ENCODE measurements around the gene PROC. TPM values are rescaled to one million over a fixed set of nuclear protein-coding genes. Genes with fewer than 3 reads are reported as not detected.

Gene PROC
- total RNA-seq, 2 experiments from 2014 or later = 0.41 to 0.59 TPM

DNA sequence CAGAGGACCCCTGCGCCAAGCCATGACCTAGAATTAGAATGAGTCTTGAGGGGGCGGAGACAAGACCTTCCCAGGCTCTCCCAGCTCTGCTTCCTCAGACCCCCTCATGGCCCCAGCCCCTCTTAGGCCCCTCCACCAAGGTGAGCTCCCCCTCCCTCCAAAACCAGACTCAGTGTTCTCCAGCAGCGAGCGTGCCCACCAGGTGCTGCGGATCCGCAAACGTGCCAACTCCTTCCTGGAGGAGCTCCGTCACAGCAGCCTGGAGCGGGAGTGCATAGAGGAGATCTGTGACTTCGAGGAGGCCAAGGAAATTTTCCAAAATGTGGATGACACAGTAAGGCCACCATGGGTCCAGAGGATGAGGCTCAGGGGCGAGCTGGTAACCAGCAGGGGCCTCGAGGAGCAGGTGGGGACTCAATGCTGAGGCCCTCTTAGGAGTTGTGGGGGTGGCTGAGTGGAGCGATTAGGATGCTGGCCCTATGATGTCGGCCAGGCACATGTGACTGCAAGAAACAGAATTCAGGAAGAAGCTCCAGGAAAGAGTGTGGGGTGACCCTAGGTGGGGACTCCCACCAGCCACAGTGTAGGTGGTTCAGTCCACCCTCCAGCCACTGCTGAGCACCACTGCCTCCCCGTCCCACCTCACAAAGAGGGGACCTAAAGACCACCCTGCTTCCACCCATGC lies 3.0 kb downstream of the PROC start:
- no TSS peak for BruUV-seq (replicated peaks)
- POLR2A ChIA-PET = no interaction called here

DNA sequence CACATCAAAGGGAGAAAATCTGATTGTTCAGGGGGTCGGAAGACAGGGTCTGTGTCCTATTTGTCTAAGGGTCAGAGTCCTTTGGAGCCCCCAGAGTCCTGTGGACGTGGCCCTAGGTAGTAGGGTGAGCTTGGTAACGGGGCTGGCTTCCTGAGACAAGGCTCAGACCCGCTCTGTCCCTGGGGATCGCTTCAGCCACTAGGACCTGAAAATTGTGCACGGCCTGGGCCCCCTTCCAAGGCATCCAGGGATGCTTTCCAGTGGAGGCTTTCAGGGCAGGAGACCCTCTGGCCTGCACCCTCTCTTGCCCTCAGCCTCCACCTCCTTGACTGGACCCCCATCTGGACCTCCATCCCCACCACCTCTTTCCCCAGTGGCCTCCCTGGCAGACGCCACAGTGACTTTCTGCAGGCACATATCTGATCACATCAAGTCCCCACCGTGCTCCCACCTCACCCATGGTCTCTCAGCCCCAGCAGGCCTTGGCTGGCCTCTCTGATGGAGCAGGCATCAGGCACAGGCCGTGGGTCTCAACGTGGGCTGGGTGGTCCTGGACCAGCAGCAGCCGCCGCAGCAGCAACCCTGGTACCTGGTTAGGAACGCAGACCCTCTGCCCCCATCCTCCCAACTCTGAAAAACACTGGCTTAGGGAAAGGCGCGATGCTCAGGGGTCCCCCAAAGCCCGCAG lies 3.8 kb downstream of the PROC start:
- H3K4me3 ChIP-seq (ENCODE audit: low read depth, low read length, poor library complexity, severe bottlenecking) = no peak overlapping the region
- DNase-seq (ENCODE audit: low spot score) = no peak
- POLR2A ChIA-PET = interaction anchor here (0.6 kb wide), 1 partner anchor 24 kb away, joined by 4 read pairs; no protein-coding TSS in a partner anchor

More for the DNA sequence above, 3.0 kb downstream of the PROC start:
- Histone ChIP-seq H3K79me2 (ENCODE audit: insufficient read depth, low read depth, low read length) (no peaks in the 10 kb centered on the region), H3K9me2 (ENCODE audit: insufficient read depth, low read length) (no peaks in the 10 kb centered on the region), H3K9me3 (ENCODE audit: low read length) (no peaks in the 10 kb centered on the region), H3K27ac (ENCODE audit: low read depth, low read length, poor library complexity, severe bottlenecking) (no peak overlapping the region), H3K4me2 (ENCODE audit: low read length) (no peak overlapping the region), H4K20me1 (ENCODE audit: insufficient read depth, low read length) (no peaks in the 10 kb centered on the region), H3K36me3 (ENCODE audit: insufficient read depth, low read length) (no peaks in the 10 kb centered on the region), H2AFZ (ENCODE audit: low read length) (no peak overlapping the region), H3K4me3 (ENCODE audit: low read depth, low read length, poor library complexity, severe bottlenecking) (no peak overlapping the region), H3K4me1 (ENCODE audit: insufficient read depth, low read length, poor library complexity, severe bottlenecking) (peaks cover 10% of the 10 kb centered on the region)
- no peak for DNase-seq (ENCODE audit: low spot score)
- intact Hi-C loops (cut with micrococcal nuclease; ENCODE audit: unreplicated experiment) = no loop called here
- CTCF ChIA-PET (ENCODE audit: unreplicated experiment) = no interaction called here
- TF ChIP-seq, protein P1, sequence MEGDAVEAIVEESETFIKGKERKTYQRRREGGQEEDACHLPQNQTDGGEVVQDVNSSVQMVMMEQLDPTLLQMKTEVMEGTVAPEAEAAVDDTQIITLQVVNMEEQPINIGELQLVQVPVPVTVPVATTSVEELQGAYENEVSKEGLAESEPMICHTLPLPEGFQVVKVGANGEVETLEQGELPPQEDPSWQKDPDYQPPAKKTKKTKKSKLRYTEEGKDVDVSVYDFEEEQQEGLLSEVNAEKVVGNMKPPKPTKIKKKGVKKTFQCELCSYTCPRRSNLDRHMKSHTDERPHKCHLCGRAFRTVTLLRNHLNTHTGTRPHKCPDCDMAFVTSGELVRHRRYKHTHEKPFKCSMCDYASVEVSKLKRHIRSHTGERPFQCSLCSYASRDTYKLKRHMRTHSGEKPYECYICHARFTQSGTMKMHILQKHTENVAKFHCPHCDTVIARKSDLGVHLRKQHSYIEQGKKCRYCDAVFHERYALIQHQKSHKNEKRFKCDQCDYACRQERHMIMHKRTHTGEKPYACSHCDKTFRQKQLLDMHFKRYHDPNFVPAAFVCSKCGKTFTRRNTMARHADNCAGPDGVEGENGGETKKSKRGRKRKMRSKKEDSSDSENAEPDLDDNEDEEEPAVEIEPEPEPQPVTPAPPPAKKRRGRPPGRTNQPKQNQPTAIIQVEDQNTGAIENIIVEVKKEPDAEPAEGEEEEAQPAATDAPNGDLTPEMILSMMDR (conservative IDR thresholded peaks at IDR 0.05; ENCODE audit: low read length) = no peak
- TF ChIP-seq EZH2phosphoT487 (IDR thresholded peaks at IDR 0.05; ENCODE audit: borderline replicate concordance, low read depth, low read length) = no peak

DNA sequence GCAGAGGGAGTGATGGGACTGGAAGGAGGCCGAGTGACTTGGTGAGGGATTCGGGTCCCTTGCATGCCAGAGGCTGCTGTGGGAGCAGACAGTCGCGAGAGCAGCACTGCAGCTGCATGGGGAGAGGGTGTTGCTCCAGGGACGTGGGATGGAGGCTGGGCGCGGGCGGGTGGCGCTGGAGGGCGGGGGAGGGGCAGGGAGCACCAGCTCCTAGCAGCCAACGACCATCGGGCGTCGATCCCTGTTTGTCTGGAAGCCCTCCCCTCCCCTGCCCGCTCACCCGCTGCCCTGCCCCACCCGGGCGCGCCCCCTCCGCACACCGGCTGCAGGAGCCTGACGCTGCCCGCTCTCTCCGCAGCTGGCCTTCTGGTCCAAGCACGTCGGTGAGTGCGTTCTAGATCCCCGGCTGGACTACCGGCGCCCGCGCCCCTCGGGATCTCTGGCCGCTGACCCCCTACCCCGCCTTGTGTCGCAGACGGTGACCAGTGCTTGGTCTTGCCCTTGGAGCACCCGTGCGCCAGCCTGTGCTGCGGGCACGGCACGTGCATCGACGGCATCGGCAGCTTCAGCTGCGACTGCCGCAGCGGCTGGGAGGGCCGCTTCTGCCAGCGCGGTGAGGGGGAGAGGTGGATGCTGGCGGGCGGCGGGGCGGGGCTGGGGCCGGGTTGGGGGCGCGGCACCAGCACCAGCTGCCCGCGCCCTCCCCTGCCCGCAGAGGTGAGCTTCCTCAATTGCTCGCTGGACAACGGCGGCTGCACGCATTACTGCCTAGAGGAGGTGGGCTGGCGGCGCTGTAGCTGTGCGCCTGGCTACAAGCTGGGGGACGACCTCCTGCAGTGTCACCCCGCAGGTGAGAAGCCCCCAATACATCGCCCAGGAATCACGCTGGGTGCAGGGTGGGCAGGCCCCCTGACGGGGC lies 4.6 kb downstream of the PROC start:
- no peaks in the 10 kb centered on the region for H3K4me1 ChIP-seq (ENCODE audit: insufficient read depth, low read length, poor library complexity, severe bottlenecking)
- TF ChIP-seq EZH2phosphoT487 (IDR thresholded peaks at IDR 0.05; ENCODE audit: borderline replicate concordance, low read depth, low read length) = no peak
- TF ChIP-seq, protein P1 (conservative IDR thresholded peaks at IDR 0.05; ENCODE audit: low read length) = no peak
- no peaks in the 10 kb centered on the region for H3K9me2 ChIP-seq (ENCODE audit: insufficient read depth, low read length)
- no peaks in the 10 kb centered on the region for H3K9me3 ChIP-seq (ENCODE audit: low read length)
- H3K27ac ChIP-seq (ENCODE audit: low read depth, low read length, poor library complexity, severe bottlenecking) = no peak overlapping the region
- no peak overlapping the region for H3K4me3 ChIP-seq (ENCODE audit: low read depth, low read length, poor library complexity, severe bottlenecking)
- no peaks in the 10 kb centered on the region for H3K79me2 ChIP-seq (ENCODE audit: insufficient read depth, low read depth, low read length)
- H2AFZ ChIP-seq (ENCODE audit: low read length) = no peak overlapping the region
- ChIA-PET POLR2A (interaction anchor here (0.6 kb wide), 1 partner anchor 25 kb away, joined by 4 read pairs; no protein-coding TSS in a partner anchor), CTCF (ENCODE audit: unreplicated experiment) (no interaction called here)
- no peaks in the 10 kb centered on the region for H4K20me1 ChIP-seq (ENCODE audit: insufficient read depth, low read length)
- BruUV-seq (replicated peaks) = no TSS peak
- H3K4me2 ChIP-seq (ENCODE audit: low read length) = peak overlapping the region; percentile 12; the same call in 1 of the 2 replicates
- no peaks in the 10 kb centered on the region for H3K36me3 ChIP-seq (ENCODE audit: insufficient read depth, low read length)
- no peak for DNase-seq (ENCODE audit: low spot score)
- intact Hi-C loops (cut with micrococcal nuclease; ENCODE audit: unreplicated experiment) = no loop called here

More for the DNA sequence above, 3.8 kb downstream of the PROC start:
- Histone ChIP-seq H3K27ac (ENCODE audit: low read depth, low read length, poor library complexity, severe bottlenecking) (no peak overlapping the region), H3K36me3 (ENCODE audit: insufficient read depth, low read length) (no peaks in the 10 kb centered on the region), H4K20me1 (ENCODE audit: insufficient read depth, low read length) (no peaks in the 10 kb centered on the region), H2AFZ (ENCODE audit: low read length) (no peak overlapping the region), H3K9me2 (ENCODE audit: insufficient read depth, low read length) (no peaks in the 10 kb centered on the region), H3K9me3 (ENCODE audit: low read length) (no peaks in the 10 kb centered on the region), H3K79me2 (ENCODE audit: insufficient read depth, low read depth, low read length) (no peaks in the 10 kb centered on the region), H3K4me2 (ENCODE audit: low read length) (no peak overlapping the region), H3K4me1 (ENCODE audit: insufficient read depth, low read length, poor library complexity, severe bottlenecking) (peaks cover 2% of the 10 kb centered on the region)
- intact Hi-C loops (cut with micrococcal nuclease; ENCODE audit: unreplicated experiment) = no loop called here
- BruUV-seq (replicated peaks) = no TSS peak
- CTCF ChIA-PET (ENCODE audit: unreplicated experiment) = no interaction called here
- TF ChIP-seq EZH2phosphoT487 (IDR thresholded peaks at IDR 0.05; ENCODE audit: borderline replicate concordance, low read depth, low read length) = no peak
